COLO829 (cell line): Measurements from ENCODE around the gene LIMK2.
A peak's percentile ranks its signal among the peaks of the same experiment; 100 is the strongest.
"Not testable (repeated sequence)": the region's sequence is repeated elsewhere in the genome, so short reads cannot be mapped to it uniquely, and the experiment has no call there.

Source experiments
- DNase-seq: peaks from one replicate; pipeline ENCODE4 v3.0.0; 2012; ENCODE audit warnings: low spot score

Gene LIMK2

GRCh38 chr22:31244046-31244942 lies 32.2 kb downstream of the LIMK2 start:
- DNase-seq: peak; percentile 80

GRCh38 chr22:31244943-31245451 lies 32.9 kb downstream of the LIMK2 start:
- no peak for DNase-seq

GRCh38 chr22:31245998-31246397 lies 33.9 kb downstream of the LIMK2 start:
- DNase-seq: not testable (repeated sequence)

- DNase-seq: no peak
Measured at GRCh38 chr22:31246687-31247086, 34.6 kb downstream of the LIMK2 start.

GRCh38 chr22:31247726-31248125 lies 35.6 kb downstream of the LIMK2 start:
- DNase-seq: no peak

- DNase-seq: peak; percentile 84
Measured at GRCh38 chr22:31248138-31248745, 36.1 kb downstream of the LIMK2 start.

- DNase-seq: no peak
Measured at GRCh38 chr22:31248965-31249958, 37.2 kb downstream of the LIMK2 start.

- peak; percentile 65 for DNase-seq
Measured at GRCh38 chr22:31250740-31251600, 38.9 kb downstream of the LIMK2 start.

GRCh38 chr22:31253949-31254348 lies 41.9 kb downstream of the LIMK2 start:
- no peak for DNase-seq

GRCh38 chr22:31259798-31260473 lies 47.8 kb downstream of the LIMK2 start:
- no peak for DNase-seq

- no peak for DNase-seq
Measured at GRCh38 chr22:31260474-31260856, 48.4 kb downstream of the LIMK2 start.

GRCh38 chr22:31262312-31263133 lies 50.4 kb downstream of the LIMK2 start:
- DNase-seq: no peak

GRCh38 chr22:31263896-31264640 lies 52.0 kb downstream of the LIMK2 start:
- no peak for DNase-seq

GRCh38 chr22:31268281-31268680 lies 56.2 kb downstream of the LIMK2 start:
- no peak for DNase-seq

GRCh38 chr22:31269892-31270579 lies 57.9 kb downstream of the LIMK2 start:
- no peak for DNase-seq

- no peak for DNase-seq
Measured at GRCh38 chr22:31271026-31271425, 58.9 kb downstream of the LIMK2 start.

- DNase-seq: no peak
Measured at GRCh38 chr22:31271485-31271884, 59.4 kb downstream of the LIMK2 start.
